Measurements from ENCODE around the gene GDPD3.
"Not testable (repeated sequence)": the region's sequence is repeated elsewhere in the genome, so short reads cannot be mapped to it uniquely, and the experiment has no call there.

Gene GDPD3

GRCh38 chr16:30127993-30128392, 14.7 kb upstream of the GDPD3 start:
- DNase-seq (ENCODE audit: low read depth, low spot score), result no peak
- no peak overlapping the region for H3K4me3 ChIP-seq (ENCODE audit: low read length)

- H3K4me3 ChIP-seq (ENCODE audit: low read length); DNase-seq (ENCODE audit: low read depth, low spot score): not testable (repeated sequence)
These were observed 12.4 kb upstream of the GDPD3 start for GRCh38 chr16:30125690-30126089.

GRCh38 chr16:30124985-30125379, 11.6 kb upstream of the GDPD3 start:
- no peak overlapping the region for H3K4me3 ChIP-seq (ENCODE audit: low read length)
- DNase-seq (ENCODE audit: low read depth, low spot score), result no peak

- H3K4me3 ChIP-seq (ENCODE audit: low read length), result peak overlapping the region; percentile 70
- no peak for DNase-seq (ENCODE audit: low read depth, low spot score)
These were observed 9.3 kb upstream of the GDPD3 start for GRCh38 chr16:30122604-30123160.

GRCh38 chr16:30121741-30122571, 8.6 kb upstream of the GDPD3 start:
- no peak for DNase-seq (ENCODE audit: low read depth, low spot score)
- peak overlapping the region; percentile 70 for H3K4me3 ChIP-seq (ENCODE audit: low read length)

GRCh38 chr16:30120340-30121105, 7.2 kb upstream of the GDPD3 start:
- no peak overlapping the region for H3K4me3 ChIP-seq (ENCODE audit: low read length)
- DNase-seq (ENCODE audit: low read depth, low spot score), result no peak

GRCh38 chr16:30119428-30119827, 6.1 kb upstream of the GDPD3 start:
- H3K4me3 ChIP-seq (ENCODE audit: low read length), result no peak overlapping the region
- no peak for DNase-seq (ENCODE audit: low read depth, low spot score)

GRCh38 chr16:30117768-30118167, 4.4 kb upstream of the GDPD3 start:
- no peak overlapping the region for H3K4me3 ChIP-seq (ENCODE audit: low read length)

GRCh38 chr16:30116291-30117207, 3.2 kb upstream of the GDPD3 start:
- H3K4me3 ChIP-seq (ENCODE audit: low read length), result no peak overlapping the region
- no peak for DNase-seq (ENCODE audit: low read depth, low spot score)

More at GRCh38 chr16:30117768-30118167, 4.4 kb upstream of the GDPD3 start:
- DNase-seq (ENCODE audit: low read depth, low spot score), result no peak

GRCh38 chr16:30115238-30115637, 1.9 kb upstream of the GDPD3 start:
- H3K4me3 ChIP-seq (ENCODE audit: low read length), result no peak overlapping the region
- peak; percentile 55 for DNase-seq (ENCODE audit: low read depth, low spot score)

GRCh38 chr16:30114833-30115232, 1.5 kb upstream of the GDPD3 start:
- H3K4me3 ChIP-seq (ENCODE audit: low read length); DNase-seq (ENCODE audit: low read depth, low spot score): not testable (repeated sequence)

GRCh38 chr16:30114411-30114810, 1.1 kb upstream of the GDPD3 start:
- H3K4me3 ChIP-seq (ENCODE audit: low read length), result no peak overlapping the region
- no peak for DNase-seq (ENCODE audit: low read depth, low spot score)

- no peak for DNase-seq (ENCODE audit: low read depth, low spot score)
- H3K4me3 ChIP-seq (ENCODE audit: low read length), result no peak overlapping the region
These were observed 485 bp upstream of the GDPD3 start for GRCh38 chr16:30113711-30114333.

- no peak overlapping the region for H3K4me3 ChIP-seq (ENCODE audit: low read length)
- peak; percentile 63 for DNase-seq (ENCODE audit: low read depth, low spot score)
These were observed 923 bp downstream of the GDPD3 start for GRCh38 chr16:30112197-30113030.

GRCh38 chr16:30110661-30111060, 2.7 kb downstream of the GDPD3 start:
- no peak for DNase-seq (ENCODE audit: low read depth, low spot score)
- no peak overlapping the region for H3K4me3 ChIP-seq (ENCODE audit: low read length)

- DNase-seq (ENCODE audit: low read depth, low spot score), result no peak
- H3K4me3 ChIP-seq (ENCODE audit: low read length), result no peak overlapping the region
These were observed 5.1 kb downstream of the GDPD3 start for GRCh38 chr16:30108059-30108850.

- no peak overlapping the region for H3K4me3 ChIP-seq (ENCODE audit: low read length)
- DNase-seq (ENCODE audit: low read depth, low spot score), result no peak
These were observed 8.8 kb downstream of the GDPD3 start for GRCh38 chr16:30104492-30104891.

All from Jurkat, Clone E6-1 (cell line).